Esophagus muscularis mucosa (tissue), 4 donors: ENCODE results near the gene FCRL5.

ENCODE experiments used
- CTCF ChIP-seq, 3 experiments: fragments of 200-600 bp in 2 of 3; fragments of 450-650 bp in 1 of 3; sonication (generic) in 2 of 3; IDR thresholded peaks; one replicate each; pipeline ENCODE4 v1.5.1; 2017 to 2019; ENCODE audit warnings: antibody characterized with exemption in 3 of 3, mild to moderate bottlenecking in 2 of 3, moderate library complexity in 1 of 3
- EP300 ChIP-seq: sonication (generic); formaldehyde crosslinking; IDR thresholded peaks from one replicate; pipeline ENCODE4 v1.6.1; 2017; ENCODE audit warnings: antibody characterized with exemption
- POLR2A ChIP-seq: fragments of 450-650 bp; IDR thresholded peaks from one replicate; pipeline ENCODE4 v1.6.1; 2017; ENCODE audit warnings: antibody characterized with exemption, moderate library complexity, mild to moderate bottlenecking, low read depth

- TF ChIP-seq CTCF (IDR thresholded peaks at IDR 0.05) (no peak), POLR2A (no peak), EP300 (no peak)
Observed at GRCh38 chr1:157562515-157562914, 10.2 kb upstream of the FCRL5 start.
